Natural killer cell treated with Interleukin-12 subunit alpha and Interleukin-12 subunit beta and Interleukin-15 and Interleukin-18, amount 100 ng/mL, for 72 hours (primary cell): ENCODE data around the gene MRRF. TPM values are rescaled to one million over a fixed set of nuclear protein-coding genes. Genes with fewer than 3 reads are reported as not detected.
A peak's percentile ranks its signal among the peaks of the same experiment; 100 is the strongest.

ENCODE experiments used
- ATAC-seq, 2 donors: fragments of 150-1000 bp; cut with Tn5 transposase in 1 of 2; sonication (Bioruptor Pico), chemical (Tn5 transposase) in 1 of 2; 2 replicates each; pipeline ENCODE4 v1.10.0; 2021
- DNase-seq: peaks from one replicate; pipeline ENCODE4 v3.0.0; 2022; ENCODE audit warnings: low spot score
- H3K27ac Mint-ChIP-seq, 2 donors: 1 replicate in 1 of 2; 2 replicates in 1 of 2; pipeline ENCODE4 v1.8.0; 2022; ENCODE audit warnings: mixed read lengths in 2 of 2, mild to moderate bottlenecking in 1 of 2, moderate library complexity in 1 of 2
- H3K27me3 Mint-ChIP-seq, 2 donors: 1 replicate in 1 of 2; 2 replicates in 1 of 2; pipeline ENCODE4 v1.8.0; 2022; ENCODE audit warnings: mixed read lengths in 2 of 2
- H3K36me3 Mint-ChIP-seq: one replicate; pipeline ENCODE4 v1.8.0; 2022; ENCODE audit warnings: mixed read lengths
- H3K4me1 Mint-ChIP-seq, 2 donors: 1 replicate in 1 of 2; 2 replicates in 1 of 2; pipeline ENCODE4 v1.8.0; 2022; ENCODE audit warnings: low read depth in 2 of 2, mixed read lengths in 2 of 2, mild to moderate bottlenecking in 1 of 2
- H3K4me3 Mint-ChIP-seq: one replicate; pipeline ENCODE4 v1.8.0; 2022; ENCODE audit warnings: mixed read lengths
- H3K9me3 Mint-ChIP-seq: 2 replicates; pipeline ENCODE4 v1.8.0; 2022; ENCODE audit warnings: mixed read lengths
- total RNA-seq, 2 donors: library from RNA; stranded (reverse); gene quantifications; one replicate each; pipeline ENCODE4 v1.2.3, GENCODE V29; 2022

Gene MRRF
- total RNA-seq, 2 donors from 2014 or later, result 41.7 to 60.9 TPM

DNA sequence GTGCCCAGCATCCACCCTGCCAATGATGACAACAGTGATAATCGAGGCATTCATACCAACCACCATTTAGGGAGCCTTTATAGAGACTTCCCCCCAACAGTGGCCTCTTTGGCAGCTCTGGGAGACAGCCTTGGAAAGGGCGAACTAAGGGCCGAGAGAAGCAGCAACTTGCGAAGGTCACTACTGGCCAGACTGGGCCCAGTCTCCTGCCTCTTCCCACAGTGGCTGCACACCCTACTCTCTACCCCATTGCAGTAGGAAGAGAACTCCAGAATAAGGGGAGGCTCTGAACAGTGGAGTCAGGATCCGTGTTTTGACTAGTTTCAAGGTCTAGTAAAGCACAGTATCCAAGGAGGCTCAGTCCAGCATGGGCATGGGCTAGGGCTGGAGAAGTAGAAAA, 41.2 kb upstream of the MRRF start:
- Mint-ChIP-seq H3K36me3 (no peaks in the 10 kb centered on the region), H3K4me1 (peaks cover 10 to 11% of the 10 kb centered on the region in 2 donors), H3K9me3 (no peaks in the 10 kb centered on the region), H3K27me3 (peaks cover 50 to 59% of the 10 kb centered on the region in 2 donors), H3K27ac (no peak overlapping the region), H3K4me3 (no peak overlapping the region)
- no peak for DNase-seq
- no peak for ATAC-seq

DNA sequence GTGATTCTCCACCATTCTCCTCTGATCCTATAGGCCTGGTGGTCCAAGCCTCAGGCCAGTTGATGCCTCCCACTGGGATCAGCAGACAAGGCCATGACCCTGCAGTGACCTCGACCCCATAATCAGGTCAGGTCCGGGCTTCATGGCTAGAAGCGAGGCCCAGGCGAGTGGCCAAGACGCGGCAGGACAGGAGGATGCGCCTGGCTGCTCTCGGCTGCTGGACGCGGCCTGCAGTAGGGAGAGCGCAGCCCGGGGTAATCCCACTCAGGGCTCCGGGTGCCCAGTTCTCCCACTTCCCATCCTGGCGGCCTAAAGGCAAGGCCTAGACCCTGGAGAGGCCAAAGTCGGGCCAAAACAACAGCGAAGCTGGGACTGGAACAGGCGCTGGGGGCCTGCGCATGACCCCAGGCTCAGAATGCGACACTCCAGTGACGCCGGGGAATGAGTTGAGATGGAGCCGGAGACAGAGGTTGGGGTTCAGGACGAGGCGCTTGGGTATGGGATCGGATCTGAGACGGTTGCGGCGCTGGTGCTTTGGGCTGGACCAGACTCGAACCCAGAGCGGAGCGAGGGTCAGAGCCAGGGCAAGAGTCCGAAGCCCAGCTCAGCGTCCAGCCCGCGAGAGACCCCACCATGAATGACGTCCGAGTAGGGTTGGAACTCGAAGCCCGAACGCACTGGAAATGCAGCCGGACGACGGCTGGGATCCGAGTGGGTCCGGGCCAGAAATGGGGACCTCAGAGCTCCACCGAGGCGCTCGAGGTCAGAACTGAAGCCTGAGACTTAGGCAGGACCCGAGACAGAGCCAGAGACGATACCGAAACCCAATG, 39.2 kb upstream of the MRRF start:
- Mint-ChIP-seq H3K4me1 (no peaks in the 10 kb centered on the region), H3K27me3 (peaks cover 39 to 43% of the 10 kb centered on the region in 2 donors), H3K4me3 (no peak overlapping the region), H3K27ac (no peak overlapping the region), H3K9me3 (no peaks in the 10 kb centered on the region), H3K36me3 (no peaks in the 10 kb centered on the region)
- ATAC-seq, result no peak
- DNase-seq, result no peak

DNA sequence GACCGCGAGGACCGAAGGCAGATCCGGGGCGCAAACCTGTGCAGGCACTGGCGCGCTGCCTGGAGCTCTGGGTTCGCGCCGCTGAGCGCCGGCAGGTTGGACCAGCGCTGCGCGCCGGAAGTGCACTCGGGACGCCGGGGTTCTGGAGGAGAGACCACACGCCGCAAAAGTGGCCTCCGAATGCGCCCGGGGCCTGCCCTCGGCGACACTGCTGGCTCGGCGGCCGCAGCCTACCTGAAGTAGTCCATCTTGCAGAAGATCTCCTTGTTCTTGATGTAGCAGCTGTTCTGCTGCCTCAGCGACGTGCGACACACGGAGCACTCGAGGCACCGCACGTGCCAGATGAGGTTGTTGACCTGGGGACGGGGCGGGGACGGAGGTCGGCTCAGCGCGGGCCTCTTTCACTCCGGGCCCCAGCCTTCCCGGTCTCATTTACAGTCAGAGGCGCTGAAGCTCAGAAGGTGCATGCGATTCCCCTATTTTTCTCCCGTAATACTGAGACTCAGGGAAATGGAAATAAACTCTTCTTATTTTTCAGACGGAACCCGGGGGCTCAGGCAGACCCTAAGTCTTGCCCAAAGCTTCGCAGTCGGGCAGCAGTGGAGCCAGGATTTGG, 38.4 kb upstream of the MRRF start:
- Mint-ChIP-seq H3K27ac (no peak overlapping the region), H3K36me3 (no peaks in the 10 kb centered on the region), H3K27me3 (peaks cover 38 to 43% of the 10 kb centered on the region in 2 donors), H3K4me3 (no peak overlapping the region), H3K4me1 (no peaks in the 10 kb centered on the region), H3K9me3 (no peaks in the 10 kb centered on the region)
- ATAC-seq (no peak), DNase-seq (no peak)

DNA sequence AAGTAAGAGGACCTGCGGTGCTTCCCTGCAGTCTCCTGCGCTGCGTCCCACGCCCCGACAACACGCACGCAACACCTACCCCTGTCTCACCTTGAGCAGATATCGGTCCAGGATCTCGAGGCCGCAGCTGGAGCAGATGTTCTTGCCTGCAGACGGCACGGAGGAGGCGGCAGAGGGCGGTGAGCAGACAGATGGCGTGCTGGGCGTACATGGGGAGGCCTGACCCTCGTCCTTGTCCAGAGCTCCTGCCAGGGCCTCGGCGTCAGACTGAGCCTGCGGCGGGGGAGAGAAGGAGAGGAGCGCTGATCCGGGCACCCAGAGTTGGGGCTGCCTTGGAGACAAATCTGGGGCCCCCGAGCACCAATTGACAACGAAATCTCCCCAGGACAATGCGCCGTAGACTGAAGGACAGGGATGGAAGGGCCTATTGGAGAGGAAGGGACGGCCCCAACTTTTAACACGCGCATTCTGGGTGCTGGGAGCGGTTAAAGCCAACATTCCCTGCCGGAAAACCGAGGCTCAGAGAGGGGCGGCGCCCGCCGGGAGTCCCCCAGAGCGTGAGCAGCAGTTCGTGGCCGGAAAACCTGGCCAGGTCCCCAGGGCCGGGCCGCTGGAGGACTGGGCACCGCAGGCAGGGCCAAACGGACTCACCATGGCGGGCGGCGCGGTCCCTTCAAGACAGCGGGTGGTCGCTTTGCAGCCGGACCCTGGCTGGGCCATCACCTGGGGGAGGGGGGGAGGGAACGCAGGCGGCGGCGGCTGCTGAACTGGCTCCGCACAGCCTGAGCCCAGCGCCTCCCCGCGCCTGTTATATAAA, 37.7 kb upstream of the MRRF start:
- Mint-ChIP-seq H3K4me1 (no peaks in the 10 kb centered on the region), H3K27me3 (peaks cover 36 to 40% of the 10 kb centered on the region in 2 donors), H3K9me3 (no peaks in the 10 kb centered on the region), H3K27ac (no peak overlapping the region), H3K36me3 (no peaks in the 10 kb centered on the region), H3K4me3 (no peak overlapping the region)
- no peak for ATAC-seq
- DNase-seq, result no peak

DNA sequence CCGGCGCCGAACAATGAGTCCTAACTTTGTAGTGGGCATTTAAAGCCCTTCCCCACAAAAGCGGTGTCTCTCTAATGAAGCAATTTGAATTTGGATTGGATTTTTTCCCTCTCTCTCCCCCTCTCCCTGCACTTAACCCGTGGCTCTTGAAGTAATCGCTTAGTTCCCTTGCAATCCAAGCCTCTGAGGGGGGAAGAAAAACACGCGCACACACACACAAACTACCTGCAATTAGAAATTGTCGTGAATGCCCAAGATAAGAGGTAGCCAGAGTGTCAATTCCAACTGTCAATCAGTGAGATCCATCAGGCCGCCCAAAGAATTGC, 37.1 kb upstream of the MRRF start:
- ATAC-seq (no peak), DNase-seq (no peak)
- no peaks in the 10 kb centered on the region for H3K9me3 Mint-ChIP-seq
- no peak overlapping the region for H3K4me3 Mint-ChIP-seq
- H3K36me3 Mint-ChIP-seq, result no peaks in the 10 kb centered on the region
- H3K27me3 Mint-ChIP-seq, result peaks cover 30 to 34% of the 10 kb centered on the region in 2 donors
- H3K27ac Mint-ChIP-seq, result no peak overlapping the region
- H3K4me1 Mint-ChIP-seq, result no peaks in the 10 kb centered on the region

DNA sequence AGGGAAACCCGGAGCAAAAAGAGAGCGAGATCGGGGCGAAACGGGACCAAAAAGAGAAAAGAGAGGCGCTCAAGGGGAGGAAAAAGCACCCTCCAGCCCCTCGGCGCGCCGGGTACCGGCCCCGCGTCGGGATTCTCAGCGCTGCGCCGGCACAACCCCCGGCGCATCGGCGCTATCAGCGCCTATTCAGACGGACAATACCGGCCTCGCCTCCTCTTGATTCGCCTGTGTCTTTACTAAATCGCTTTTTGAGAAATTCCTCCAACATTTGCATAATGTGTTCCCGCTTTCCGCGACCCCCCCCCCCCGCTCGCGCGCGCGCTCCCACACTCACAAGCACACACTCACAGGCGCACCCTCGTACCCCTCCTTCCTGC, 36.5 kb upstream of the MRRF start:
- Mint-ChIP-seq H3K4me3 (no peak overlapping the region), H3K9me3 (no peaks in the 10 kb centered on the region), H3K27ac (no peak overlapping the region), H3K27me3 (peaks cover 24 to 29% of the 10 kb centered on the region in 2 donors), H3K36me3 (no peaks in the 10 kb centered on the region), H3K4me1 (no peaks in the 10 kb centered on the region)
- ATAC-seq (no peak), DNase-seq (no peak)

DNA sequence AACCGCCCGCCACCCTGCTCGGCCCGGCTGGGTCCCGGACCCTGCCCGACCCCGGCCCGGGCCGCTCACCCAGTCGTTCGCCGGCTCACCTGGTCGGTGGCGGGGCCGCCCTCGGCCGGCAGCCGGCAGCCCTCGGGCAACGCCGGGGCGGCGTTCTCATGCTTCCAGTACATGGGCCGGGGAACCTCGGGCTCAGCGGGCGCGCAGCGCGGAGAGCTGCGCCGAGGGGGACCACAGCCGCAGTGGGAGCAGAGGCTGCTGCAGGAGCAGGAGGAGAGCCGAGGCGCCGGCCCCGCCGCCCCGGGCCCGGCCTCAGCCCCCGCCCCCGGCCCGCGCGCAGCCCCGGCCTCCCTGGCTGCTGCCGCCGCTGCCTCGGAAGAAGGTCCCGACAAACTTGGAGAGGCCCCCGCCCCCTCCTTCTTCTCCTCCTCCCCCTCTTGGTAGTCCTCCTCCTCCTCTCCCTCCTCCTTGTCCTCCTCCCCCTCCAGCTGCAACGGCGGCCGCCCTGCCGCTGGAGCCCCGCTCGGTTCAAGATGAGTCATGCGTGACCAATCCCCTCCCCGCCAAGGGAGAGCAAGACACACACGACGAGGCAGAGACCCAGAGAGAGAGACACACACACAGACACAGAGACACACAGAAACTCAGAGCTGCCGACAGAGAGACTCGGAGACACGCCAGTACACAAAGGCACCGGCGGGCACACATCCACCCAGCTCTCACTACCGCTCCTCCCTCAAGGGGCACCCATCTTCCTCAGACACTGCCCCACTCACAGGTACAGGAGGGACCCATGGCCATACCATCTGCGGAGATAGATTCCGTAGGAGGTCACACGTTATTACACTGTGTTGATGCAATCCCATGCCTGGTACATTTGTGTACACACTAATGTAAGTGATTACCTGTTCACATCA, 35.9 kb upstream of the MRRF start, which contains the start of gene LHX6:
Gene LHX6, minus strand, starts transcription at position 390 of the 917 bp plus-strand sequence. Its CDS starts 217 bp downstream, at position 173.
- ATAC-seq (peak in 1 of 2 donors; percentile 41), DNase-seq (no peak)
- Mint-ChIP-seq H3K4me1 (no peaks in the 10 kb centered on the region), H3K27me3 (peaks cover 23 to 24% of the 10 kb centered on the region in 2 donors), H3K36me3 (no peaks in the 10 kb centered on the region), H3K4me3 (no peak within 1 kb of the TSS), H3K9me3 (no peaks in the 10 kb centered on the region), H3K27ac (no peak within 1 kb of the TSS)

DNA sequence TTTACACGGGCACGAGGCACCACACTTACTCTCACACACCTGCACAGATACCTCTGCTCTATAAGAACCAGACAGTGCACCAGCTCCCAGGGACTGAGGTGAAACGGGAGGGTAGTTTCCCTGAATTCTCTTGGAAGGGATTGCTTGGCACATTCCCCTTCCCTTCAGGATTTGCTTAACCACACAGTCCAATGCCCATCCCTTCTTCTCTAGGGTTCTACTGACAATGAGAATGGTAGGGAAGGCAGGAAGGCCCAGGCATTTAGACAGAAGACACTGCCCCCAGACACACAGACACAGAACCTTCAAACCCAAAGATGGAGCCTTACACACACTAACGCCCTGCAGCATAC, 35.2 kb upstream of the MRRF start:
- H3K36me3 Mint-ChIP-seq, result no peaks in the 10 kb centered on the region
- DNase-seq, result no peak
- H3K27ac Mint-ChIP-seq, result no peak overlapping the region
- no peaks in the 10 kb centered on the region for H3K4me1 Mint-ChIP-seq
- H3K27me3 Mint-ChIP-seq, result peaks cover 19 to 20% of the 10 kb centered on the region in 2 donors
- no peak overlapping the region for H3K4me3 Mint-ChIP-seq
- no peak for ATAC-seq
- no peaks in the 10 kb centered on the region for H3K9me3 Mint-ChIP-seq

DNA sequence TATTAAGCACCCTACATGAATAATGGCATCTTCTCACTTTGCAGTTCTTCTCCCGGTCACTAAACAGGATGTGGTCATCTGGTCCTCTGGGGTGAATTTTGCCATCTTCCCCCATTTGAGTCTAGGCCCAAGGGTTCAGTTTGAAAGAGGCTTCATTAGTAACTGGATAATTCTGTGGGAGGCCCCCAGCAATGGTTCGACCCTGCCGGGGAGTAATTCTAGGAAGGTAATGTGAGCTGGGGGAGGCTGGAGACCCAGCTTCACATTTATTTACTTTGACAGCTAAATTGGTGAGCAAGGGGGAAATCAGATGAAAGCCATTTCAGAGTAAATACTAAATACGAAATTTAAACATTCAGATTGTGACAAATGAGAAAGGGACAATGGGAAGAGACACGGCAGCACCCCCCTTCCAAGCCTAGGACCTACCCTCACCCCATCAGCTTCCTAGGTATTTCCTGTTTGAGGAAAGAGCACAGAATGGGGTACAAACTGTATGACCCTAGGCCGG, 31.8 kb upstream of the MRRF start:
- DNase-seq, result no peak
- ATAC-seq, result no peak
- Mint-ChIP-seq H3K9me3 (no peaks in the 10 kb centered on the region), H3K4me3 (no peak overlapping the region), H3K4me1 (no peaks in the 10 kb centered on the region), H3K27ac (no peak overlapping the region), H3K27me3 (peaks cover 0 to 6% of the 10 kb centered on the region in 2 donors), H3K36me3 (no peaks in the 10 kb centered on the region)

DNA sequence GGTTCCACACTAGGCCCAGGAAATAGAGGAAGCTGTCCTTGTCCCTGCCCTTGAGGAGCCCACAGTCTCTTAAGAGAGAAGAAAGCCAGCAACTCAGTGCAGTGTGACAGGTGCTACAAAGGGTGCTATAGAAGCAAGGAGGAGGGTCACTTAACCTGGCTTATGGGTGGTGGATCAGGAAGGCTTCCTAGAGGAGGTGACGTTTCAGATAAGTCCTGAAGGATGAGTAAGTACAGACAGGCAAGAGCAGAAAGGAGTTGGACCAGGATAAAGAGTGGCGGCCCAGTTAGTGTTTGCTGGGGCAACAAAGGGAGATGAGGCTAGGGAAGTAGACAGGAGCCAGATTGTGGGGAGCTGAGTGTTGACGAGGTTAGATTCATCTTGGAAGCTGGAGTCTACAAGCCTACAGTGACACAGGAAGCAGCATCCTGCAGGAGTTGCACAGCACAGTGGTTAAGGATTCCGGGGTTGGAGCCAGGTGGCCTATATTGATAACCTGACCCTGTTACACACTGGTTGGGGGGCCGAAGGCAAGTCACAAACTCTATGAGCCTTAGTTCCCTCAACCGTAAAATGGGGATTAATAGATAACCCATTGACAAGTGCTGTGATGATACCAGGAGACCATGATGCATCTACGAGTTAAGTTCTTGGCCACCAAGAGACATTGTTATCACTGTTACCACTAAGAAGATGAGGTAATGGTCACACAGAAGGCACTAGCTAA, 30.5 kb upstream of the MRRF start:
- DNase-seq, result no peak
- no peaks in the 10 kb centered on the region for H3K9me3 Mint-ChIP-seq

DNA sequence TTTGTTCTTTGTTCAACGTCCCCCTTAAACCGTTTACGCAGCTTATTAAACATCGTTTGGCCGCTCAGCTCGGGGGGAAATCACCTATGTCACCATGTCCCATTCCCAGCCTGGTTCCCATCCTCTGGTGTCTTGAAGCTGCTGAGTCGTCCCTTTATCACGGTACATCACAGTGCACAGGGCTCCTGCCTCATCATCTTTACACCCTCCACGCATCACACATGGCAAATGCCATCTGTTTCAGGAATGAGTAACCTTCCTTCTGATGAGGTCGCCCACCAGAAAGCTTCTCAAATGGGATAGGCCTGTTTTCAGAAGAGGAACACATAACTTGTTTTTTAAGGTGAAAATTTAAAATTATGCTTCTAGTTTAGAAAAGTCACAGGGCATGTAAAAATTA, 28.0 kb upstream of the MRRF start:
- Mint-ChIP-seq H3K9me3 (no peaks in the 10 kb centered on the region), H3K27ac (no peak overlapping the region), H3K4me1 (no peaks in the 10 kb centered on the region), H3K27me3 (peaks cover 0 to 5% of the 10 kb centered on the region in 2 donors), H3K36me3 (peaks cover 17% of the 10 kb centered on the region), H3K4me3 (no peak overlapping the region)
- DNase-seq (no peak), ATAC-seq (no peak)

More for the DNA sequence above, 30.5 kb upstream of the MRRF start:
- H3K27me3 Mint-ChIP-seq, result peaks cover 0 to 6% of the 10 kb centered on the region in 2 donors
- H3K4me3 Mint-ChIP-seq, result no peak overlapping the region
- peaks cover 11% of the 10 kb centered on the region for H3K36me3 Mint-ChIP-seq
- no peak for ATAC-seq
- no peak overlapping the region for H3K27ac Mint-ChIP-seq
- no peaks in the 10 kb centered on the region for H3K4me1 Mint-ChIP-seq

DNA sequence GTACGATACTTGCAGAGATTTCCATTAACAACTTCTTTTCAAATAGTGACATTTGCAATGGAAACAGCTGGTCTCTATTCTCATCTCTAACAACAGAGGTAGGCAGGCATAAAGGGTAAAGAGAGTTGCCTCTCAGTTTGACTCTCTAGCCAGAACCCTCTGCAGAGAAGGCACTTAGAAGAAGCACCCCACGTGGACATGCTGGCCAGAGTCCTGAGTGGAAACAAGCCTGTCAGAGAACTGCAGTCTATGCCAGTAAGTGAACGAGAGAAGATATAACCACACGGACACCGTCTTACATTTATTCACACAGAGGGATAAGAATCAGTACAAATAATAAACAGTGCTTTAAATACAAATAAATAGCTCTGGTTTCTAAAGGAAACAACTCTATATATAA, 25.0 kb upstream of the MRRF start:
- Mint-ChIP-seq H3K9me3 (no peaks in the 10 kb centered on the region), H3K27ac (no peak overlapping the region), H3K27me3 (peaks cover 0 to 2% of the 10 kb centered on the region in 2 donors), H3K36me3 (peaks cover 30% of the 10 kb centered on the region), H3K4me3 (no peak overlapping the region), H3K4me1 (no peaks in the 10 kb centered on the region)
- DNase-seq, result no peak
- no peak for ATAC-seq
